Limb (tissue), 2 donors: ENCODE results near the gene PRSS12.

Experiments used
- DNase-seq, 2 donors: peaks; one replicate each; pipeline ENCODE4 v3.0.0-alpha.2; 2016; ENCODE audit errors: extremely low spot score in 2 of 2

PRSS12 gene

DNA sequence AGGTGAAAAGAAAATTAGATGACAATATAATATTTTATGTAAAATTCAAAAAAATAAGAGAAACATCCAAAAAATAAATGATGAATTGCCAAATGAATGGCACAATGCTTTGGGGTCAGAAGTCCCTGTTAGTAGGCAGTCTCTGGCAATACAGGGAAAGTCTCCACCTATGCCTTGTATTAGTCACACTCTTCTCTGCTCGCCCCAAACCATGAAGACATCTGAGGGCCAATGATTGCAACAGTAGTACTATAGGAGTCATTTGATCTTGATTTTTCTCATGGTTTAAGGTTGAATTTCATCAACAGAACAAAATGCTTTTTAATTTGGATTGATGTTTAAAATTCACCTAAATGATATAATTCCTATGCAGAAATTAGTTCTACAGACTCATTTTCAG lies 3.9 kb upstream of the PRSS12 start:
- DNase-seq, result no peak

- no peak for DNase-seq
Measured at GRCh38 chr4:118356111-118356510, 3.3 kb upstream of the PRSS12 start.

DNA sequence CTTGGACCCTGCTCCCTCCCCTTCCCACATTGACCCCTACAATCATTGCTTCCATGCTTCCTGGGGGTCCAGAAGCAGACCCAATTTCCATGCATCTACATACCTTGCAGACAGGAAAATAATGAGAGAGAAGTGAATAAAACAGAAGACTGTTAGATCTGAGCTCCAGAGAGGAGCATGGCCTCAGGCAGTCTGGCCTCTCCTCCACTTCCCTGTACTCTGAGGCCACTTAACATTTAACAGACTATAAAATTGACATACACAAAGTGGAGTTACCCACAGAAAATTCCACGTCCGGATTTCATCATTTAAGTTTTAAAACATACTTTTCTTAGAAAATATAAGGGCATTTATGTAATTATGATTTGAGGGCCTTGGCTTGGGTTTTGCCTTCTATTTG lies 2.1 kb upstream of the PRSS12 start:
- DNase-seq, result no peak

DNA sequence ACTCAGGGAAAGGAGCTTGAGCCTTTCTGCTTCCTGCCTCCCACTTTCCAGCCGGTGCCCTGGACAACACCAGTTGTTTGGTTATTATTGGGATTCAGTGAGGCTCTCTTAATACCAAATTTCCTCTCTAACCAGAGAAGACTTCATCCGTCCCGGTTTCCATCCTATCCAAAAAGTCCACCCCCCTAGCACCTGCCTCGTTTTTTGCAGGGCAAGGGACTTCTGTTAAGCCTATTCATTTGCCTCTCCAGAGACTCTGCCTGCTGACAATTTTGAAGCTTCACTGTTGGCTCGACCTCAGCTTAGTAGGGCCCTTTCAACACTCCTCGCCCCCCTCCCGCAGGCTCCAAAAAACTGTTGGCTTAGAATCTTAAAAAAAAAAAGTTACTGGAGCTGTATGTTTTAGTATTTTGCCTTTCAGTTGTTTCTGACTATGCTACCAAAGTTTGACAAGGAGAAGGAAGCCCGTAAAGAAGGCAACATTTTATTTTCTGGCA lies 779 bp upstream of the PRSS12 start:
- DNase-seq, result no peak

GRCh38 chr4:118351851-118352827 lies 664 bp downstream of the PRSS12 start:
- DNase-seq, result peak in 1 of 2 donors; percentile 72

GRCh38 chr4:118350961-118351360 lies 1.8 kb downstream of the PRSS12 start:
- no peak for DNase-seq

DNA sequence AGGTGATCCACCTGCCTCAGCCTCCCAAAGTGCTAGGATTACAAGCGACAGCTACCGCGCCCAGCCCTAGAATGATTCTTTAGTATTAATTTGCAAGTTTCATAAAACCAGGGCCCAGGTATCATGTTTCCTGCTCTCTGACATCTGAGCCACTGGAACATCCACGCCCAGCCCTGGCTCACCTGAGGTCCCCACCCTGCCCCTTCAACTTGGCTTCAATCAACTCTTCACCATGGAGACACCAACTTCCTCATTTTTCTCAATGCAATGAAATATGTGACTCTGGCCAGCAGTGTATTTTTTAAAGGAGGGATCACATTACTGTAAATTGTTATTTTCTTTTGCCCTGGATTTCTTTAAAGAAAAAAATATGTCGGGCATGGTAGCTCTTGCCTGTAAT lies 3.9 kb downstream of the PRSS12 start:
- no peak for DNase-seq

GRCh38 chr4:118346495-118346894 lies 6.3 kb downstream of the PRSS12 start:
- no peak for DNase-seq

DNA sequence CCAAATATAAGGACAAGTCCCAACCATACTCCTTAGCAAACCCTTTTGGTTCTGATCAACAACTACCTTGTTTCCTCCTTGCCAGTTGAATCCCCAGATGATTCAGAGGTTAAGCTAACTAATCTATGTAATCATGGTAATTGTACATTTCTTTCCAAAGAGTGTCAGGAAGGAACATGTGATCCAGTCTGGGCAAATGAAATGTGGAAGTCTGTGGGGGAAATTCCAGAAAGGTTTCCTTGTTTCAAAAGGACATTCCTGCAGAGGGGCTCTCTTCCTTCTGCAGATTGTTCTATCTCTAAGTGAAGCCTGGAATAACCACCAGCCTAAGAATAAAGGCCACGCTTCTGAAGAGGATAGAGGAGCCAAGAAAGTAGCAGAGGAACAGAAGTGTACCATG lies 7.0 kb downstream of the PRSS12 start:
- DNase-seq, result no peak

- DNase-seq, result no peak
Measured at GRCh38 chr4:118344801-118345200, 8.0 kb downstream of the PRSS12 start.

DNA sequence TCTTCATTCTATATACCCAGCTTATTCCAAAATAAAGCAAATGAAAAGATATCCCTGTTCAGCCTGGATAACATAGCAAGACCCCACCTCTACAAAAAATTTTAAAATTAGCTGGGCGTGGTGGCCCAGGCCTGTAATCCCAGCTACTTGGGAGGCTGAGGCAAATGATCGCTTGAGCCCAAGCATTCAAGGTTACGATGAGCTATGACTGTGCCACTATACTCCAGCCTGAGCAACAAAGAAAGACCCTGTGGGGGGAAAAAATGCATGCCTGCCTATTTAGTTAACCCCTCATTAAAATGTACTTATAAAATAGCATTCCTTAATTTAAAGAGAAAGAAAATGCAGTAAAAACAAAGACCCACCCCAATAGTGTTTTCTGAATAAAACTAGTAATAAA lies 9.3 kb downstream of the PRSS12 start:
- no peak for DNase-seq

DNA sequence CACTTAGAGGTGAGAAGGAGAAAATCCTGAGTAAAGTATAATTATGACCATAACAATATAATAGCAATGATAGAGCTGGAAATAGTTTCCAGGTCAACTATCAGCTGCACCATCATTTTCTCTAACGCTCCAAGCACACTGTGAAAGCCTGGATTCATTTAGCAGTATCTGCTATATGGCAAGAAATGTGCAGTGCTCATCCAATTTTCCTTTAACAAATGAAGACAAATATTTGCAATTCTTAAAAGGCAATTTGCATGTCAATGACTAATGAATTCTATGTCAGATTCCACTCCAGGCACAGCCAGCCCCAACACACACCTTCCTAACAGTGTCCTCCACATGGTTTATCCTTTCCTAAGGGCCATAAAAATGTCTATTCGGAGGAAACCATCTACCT lies 12.7 kb downstream of the PRSS12 start:
- no peak for DNase-seq

DNA sequence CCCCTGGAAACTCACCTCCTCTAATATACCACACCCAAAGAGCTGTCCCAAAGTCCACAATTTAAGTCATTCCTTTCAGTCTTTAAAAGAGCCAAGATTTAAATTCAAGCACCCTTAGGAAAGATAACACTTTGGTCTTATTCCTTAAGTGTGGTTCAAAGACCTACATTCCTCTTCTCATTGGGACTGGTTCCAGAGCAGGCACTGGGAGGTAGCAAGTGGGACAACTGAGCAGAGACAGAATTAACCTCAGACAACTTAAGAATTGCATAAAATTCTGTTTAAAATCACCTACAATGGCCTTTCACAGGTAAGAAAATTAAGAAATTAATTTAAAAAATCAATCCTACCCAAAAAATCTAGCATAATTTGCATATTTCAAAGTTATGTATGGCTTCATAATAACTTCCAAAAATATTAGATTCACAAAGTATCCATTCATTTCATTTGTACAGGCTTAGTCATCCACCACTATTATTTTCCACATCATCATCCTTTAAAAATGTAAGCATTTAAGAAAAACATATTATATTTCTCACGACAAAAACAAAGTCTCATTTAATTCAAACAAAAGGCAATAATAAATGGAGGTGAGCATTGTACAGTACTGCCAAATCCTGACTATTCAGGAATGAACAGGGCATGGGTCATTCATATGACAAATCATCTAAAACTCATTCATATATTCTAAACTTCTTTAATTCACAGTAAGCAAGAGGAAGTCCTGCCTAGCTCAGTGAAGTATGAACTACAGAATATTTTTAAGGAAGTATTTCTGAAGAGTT lies 13.6 kb downstream of the PRSS12 start:
- no peak for DNase-seq

DNA sequence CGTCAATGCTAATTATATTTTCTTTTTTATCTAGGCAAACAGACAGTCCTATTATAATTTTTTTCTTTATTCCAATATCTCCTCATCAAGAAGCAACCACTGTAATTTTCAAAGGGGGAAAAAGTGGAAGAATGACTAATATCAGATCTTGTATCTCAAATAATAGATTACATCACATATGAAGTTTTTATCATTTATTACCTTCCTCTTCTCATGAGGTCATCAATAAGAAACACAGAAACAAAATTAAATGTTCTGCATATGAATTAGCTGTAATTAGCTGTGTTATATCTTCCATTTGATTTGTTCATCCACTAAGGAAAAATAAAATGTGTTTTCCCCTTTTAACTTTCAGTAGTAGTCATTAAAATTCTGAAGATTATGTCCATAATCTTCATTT lies 14.3 kb downstream of the PRSS12 start:
- no peak for DNase-seq

DNA sequence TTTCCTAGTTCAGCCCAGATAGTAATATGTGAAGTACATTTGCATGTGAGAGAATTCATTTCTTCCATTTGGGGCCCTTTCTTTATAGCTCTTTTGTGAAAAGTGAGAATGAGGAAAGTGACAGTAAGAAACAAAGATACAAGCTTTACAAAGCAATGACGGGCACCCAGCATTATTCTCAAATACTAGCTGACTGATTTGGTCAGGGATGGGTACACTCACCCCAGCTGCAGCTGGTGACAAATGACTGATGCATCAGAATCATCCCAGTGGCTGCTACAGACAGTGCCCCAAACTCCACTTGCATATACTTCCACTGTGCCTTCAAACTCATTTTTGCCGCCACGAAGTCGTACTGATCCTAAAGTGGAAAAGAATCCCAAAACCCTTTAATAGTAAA lies 14.8 kb downstream of the PRSS12 start:
- DNase-seq, result no peak

DNA sequence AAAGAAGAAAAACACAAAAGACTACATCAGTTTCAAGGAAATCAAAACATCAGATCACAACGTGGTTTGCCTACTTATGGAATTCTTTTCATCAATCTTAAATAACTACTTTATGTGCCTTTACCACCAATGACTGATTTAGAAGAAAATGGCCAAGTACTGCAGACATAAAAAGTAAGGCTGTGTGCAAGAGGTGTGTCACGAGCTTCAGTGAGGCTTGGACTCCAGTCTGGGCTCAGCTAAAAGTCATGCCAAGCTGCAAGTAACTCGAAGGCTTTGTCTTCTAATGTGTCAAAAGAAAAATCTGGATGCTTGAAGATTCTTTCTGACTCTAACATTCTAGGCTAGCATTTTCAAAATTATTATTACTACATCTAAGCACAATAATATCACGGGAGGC lies 17.0 kb downstream of the PRSS12 start:
- no peak for DNase-seq

- DNase-seq, result no peak
Measured at GRCh38 chr4:118335324-118335723, 17.5 kb downstream of the PRSS12 start.

- no peak for DNase-seq
Measured at GRCh38 chr4:118331352-118331751, 21.5 kb downstream of the PRSS12 start.

DNA sequence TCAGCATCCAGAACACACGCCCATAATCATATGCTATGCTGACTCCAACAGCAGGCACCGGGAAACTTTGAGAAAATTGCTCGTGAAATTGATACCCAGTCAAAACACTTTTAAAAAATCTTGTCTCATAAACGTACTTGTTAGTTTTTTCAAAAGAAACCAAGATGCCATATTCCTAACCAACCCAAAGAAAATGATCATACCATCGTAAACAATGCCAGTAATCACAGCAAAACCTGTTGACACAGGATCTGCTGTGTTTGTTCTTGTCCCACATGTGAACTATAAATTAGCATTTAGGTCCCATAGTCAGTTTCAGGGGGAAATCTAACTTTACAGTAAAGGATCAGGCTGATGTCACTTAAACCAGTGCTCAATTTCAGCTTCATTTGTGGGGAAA lies 23.0 kb downstream of the PRSS12 start:
- no peak for DNase-seq

DNA sequence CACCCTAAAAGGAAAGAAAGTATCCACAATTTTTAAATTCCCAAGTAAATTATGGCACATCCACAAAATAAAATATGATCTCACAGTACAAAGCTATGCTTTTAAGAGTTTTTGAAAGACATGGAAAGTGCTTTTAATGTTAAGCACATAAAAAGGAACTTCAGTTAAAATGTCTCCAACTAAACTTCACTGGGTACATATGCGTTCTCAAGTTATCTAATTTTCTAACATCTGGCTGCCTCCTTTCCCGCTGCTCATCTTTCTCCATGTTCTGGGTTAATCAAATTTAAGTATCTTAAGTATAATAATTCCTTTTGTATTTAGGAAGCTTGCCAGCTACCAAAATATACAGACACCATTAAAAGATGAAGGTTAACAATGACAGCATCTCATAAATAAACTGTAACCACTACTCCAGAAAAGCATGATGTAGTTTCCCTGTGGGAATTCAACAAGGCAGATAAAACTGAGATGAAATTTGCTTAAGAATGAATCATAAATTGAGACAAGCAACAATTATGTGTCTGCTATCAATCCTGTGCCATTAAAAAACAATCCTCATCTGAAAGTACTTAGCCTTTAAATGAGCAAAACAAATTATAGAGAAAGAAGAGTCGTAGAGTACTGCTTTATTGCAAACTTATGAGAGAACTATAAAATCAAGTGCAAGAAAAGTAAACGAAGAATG lies 25.1 kb downstream of the PRSS12 start:
- peak in 1 of 2 donors; percentile 54 for DNase-seq

DNA sequence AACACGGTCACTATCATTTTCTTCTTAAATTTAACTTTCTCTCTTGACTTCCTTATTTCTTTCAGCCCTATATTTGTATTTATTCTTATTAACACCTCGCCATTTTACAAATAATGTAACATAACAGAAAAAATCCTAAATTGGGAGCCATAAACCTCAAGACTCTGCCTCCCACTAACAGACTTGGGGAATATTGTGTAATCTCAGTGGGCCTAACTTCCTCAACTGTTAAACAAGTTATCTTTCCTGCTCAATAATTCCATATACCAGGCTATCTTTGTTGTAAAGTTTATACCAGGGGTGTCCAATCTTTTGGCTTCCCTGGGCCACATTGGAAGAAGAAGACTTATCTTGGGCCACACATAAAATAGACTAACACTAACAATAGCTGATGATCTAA lies 26.2 kb downstream of the PRSS12 start:
- no peak for DNase-seq

GRCh38 chr4:118325431-118325830 lies 27.4 kb downstream of the PRSS12 start:
- no peak for DNase-seq
